Measurements from ENCODE around the gene AUNIP. TPM values are rescaled to one million over a fixed set of nuclear protein-coding genes. Genes with fewer than 3 reads are reported as not detected.
A peak's percentile ranks its signal among the peaks of the same experiment; 100 is the strongest.

Gene AUNIP
- total and polyA plus RNA-seq, 2 donors from 2014 or later: 0.38 TPM; not detected in 1

GRCh38 chr1:25907601-25908000 lies 48.3 kb upstream of the AUNIP start:
- no peak for TF ChIP-seq CTCF (IDR thresholded peaks at IDR 0.05; ENCODE audit: borderline replicate concordance, extremely low read depth, insufficient read depth)
- Histone ChIP-seq H3K9me3 (ENCODE audit: control insufficient read depth in 2 of 3, insufficient read depth in 1 of 3, low read length in 3 of 3) (no peaks in the 10 kb centered on the region), H3K4me3 (ENCODE audit: low read length in 3 of 3) (no peak overlapping the region), H3K36me3 (ENCODE audit: control insufficient read depth in 2 of 3, insufficient read depth in 3 of 3, low read length in 3 of 3) (peaks cover 0 to under 1% (median 0%) of the 10 kb centered on the region in 3 donors), H3K9ac (ENCODE audit: low read length in 3 of 3) (no peak overlapping the region), H3K27ac (ENCODE audit: low read depth in 2 of 2, low read length in 2 of 2) (no peak overlapping the region), H3K27me3 (ENCODE audit: control insufficient read depth, insufficient read depth, low read length) (no peaks in the 10 kb centered on the region), H3K4me1 (ENCODE audit: control insufficient read depth in 2 of 3, insufficient read depth in 2 of 3, low read depth in 1 of 3, low read length in 3 of 3) (peaks cover 0 to 11% (median 6%) of the 10 kb centered on the region in 3 donors)
- intact Hi-C loops (cut with DNase I): no loop called here
- DNase-seq: no peak
- no peak for FAIRE-seq

- FAIRE-seq (no peak), DNase-seq (peak in 4 of 5 donors; percentile 69 to 91 (median 77))
- H3K27ac ChIP-seq (ENCODE audit: low read depth in 2 of 2, low read length in 2 of 2): no peak overlapping the region
- no peaks in the 10 kb centered on the region for H3K27me3 ChIP-seq (ENCODE audit: control insufficient read depth, insufficient read depth, low read length)
- no peaks in the 10 kb centered on the region for H3K9me3 ChIP-seq (ENCODE audit: control insufficient read depth in 2 of 3, insufficient read depth in 1 of 3, low read length in 3 of 3)
- peak overlapping the region; percentile 38 to 64 (median 60) for H3K4me3 ChIP-seq (ENCODE audit: low read length in 3 of 3)
- peaks cover 0 to 11% (median 6%) of the 10 kb centered on the region in 3 donors for H3K4me1 ChIP-seq (ENCODE audit: control insufficient read depth in 2 of 3, insufficient read depth in 2 of 3, low read depth in 1 of 3, low read length in 3 of 3)
- intact Hi-C loops (cut with DNase I): no loop called here
- no peak for TF ChIP-seq CTCF (IDR thresholded peaks at IDR 0.05; ENCODE audit: borderline replicate concordance, extremely low read depth, insufficient read depth)
- peaks cover 0 to 6% (median 0%) of the 10 kb centered on the region in 3 donors for H3K36me3 ChIP-seq (ENCODE audit: control insufficient read depth in 2 of 3, insufficient read depth in 3 of 3, low read length in 3 of 3)
- H3K9ac ChIP-seq (ENCODE audit: low read length in 3 of 3): peak overlapping the region in 1 of 3 donors; percentile 51
Measured at GRCh38 chr1:25906644-25907300, 47.5 kb upstream of the AUNIP start.

GRCh38 chr1:25905680-25906643 lies 46.7 kb upstream of the AUNIP start, which contains the start of gene STMN1:
Gene STMN1, minus strand, starts transcription at chr1:25906419. Its CDS starts 1,743 bp downstream, at chr1:25904676.
- Histone ChIP-seq H3K4me1 (ENCODE audit: control insufficient read depth in 2 of 3, insufficient read depth in 2 of 3, low read depth in 1 of 3, low read length in 3 of 3) (peaks cover 0 to 11% (median 6%) of the 10 kb centered on the region in 3 donors), H3K36me3 (ENCODE audit: control insufficient read depth in 2 of 3, insufficient read depth in 3 of 3, low read length in 3 of 3) (peaks cover 0 to 8% (median 0%) of the 10 kb centered on the region in 3 donors), H3K9me3 (ENCODE audit: control insufficient read depth in 2 of 3, insufficient read depth in 1 of 3, low read length in 3 of 3) (no peaks in the 10 kb centered on the region), H3K9ac (ENCODE audit: low read length in 3 of 3) (peak within 1 kb of the TSS in 2 of 3 donors; percentile 17 to 93), H3K27me3 (ENCODE audit: control insufficient read depth, insufficient read depth, low read length) (no peaks in the 10 kb centered on the region), H3K4me3 (ENCODE audit: low read length in 3 of 3) (peak within 1 kb of the TSS; percentile 78 to 98 (median 94)), H3K27ac (ENCODE audit: low read depth in 2 of 2, low read length in 2 of 2) (no peak within 1 kb of the TSS)
- intact Hi-C loops (cut with DNase I): no loop called here
- TF ChIP-seq CTCF (IDR thresholded peaks at IDR 0.05; ENCODE audit: borderline replicate concordance, extremely low read depth, insufficient read depth): no peak
- FAIRE-seq (no peak), DNase-seq (peak; percentile 97 to 99 (median 98))

All from kidney (tissue), 14 donors.